Stomach smooth muscle (tissue), 2 donors: ENCODE results near the gene CEP170B.

Experiments used
- H3K27ac ChIP-seq: one replicate; pipeline ENCODE4 v1.7.0; 2013; ENCODE audit warnings: mild to moderate bottlenecking, low read length, inconsistent platforms
- H3K27me3 ChIP-seq, 2 donors: one replicate each; pipeline ENCODE4 v1.7.0; 2013; ENCODE audit warnings: low read length in 2 of 2; ENCODE audit not compliant: insufficient read depth in 2 of 2, control insufficient read depth in 1 of 2
- H3K36me3 ChIP-seq, 2 donors: one replicate each; pipeline ENCODE4 v1.7.0; 2013; ENCODE audit warnings: low read length in 2 of 2; ENCODE audit not compliant: control insufficient read depth in 2 of 2, insufficient read depth in 2 of 2
- H3K4me1 ChIP-seq: one replicate; pipeline ENCODE4 v1.7.0; 2013; ENCODE audit warnings: low read length; ENCODE audit not compliant: control insufficient read depth, insufficient read depth
- H3K4me3 ChIP-seq, 2 donors: one replicate each; pipeline ENCODE4 v1.7.0; 2013; ENCODE audit warnings: low read length in 2 of 2
- H3K9ac ChIP-seq, 2 donors: one replicate each; pipeline ENCODE4 v1.7.0; 2013; ENCODE audit warnings: low read length in 2 of 2, mild to moderate bottlenecking in 1 of 2
- H3K9me3 ChIP-seq, 2 donors: one replicate each; pipeline ENCODE4 v1.7.0; 2013; ENCODE audit warnings: low read length in 2 of 2; ENCODE audit not compliant: control insufficient read depth in 2 of 2
- donor health status: healthy.
- donor health status: Pancreatic carcinoma.

CEP170B gene

GRCh38 chr14:104894331-104895206 lies 29.5 kb downstream of the CEP170B start:
- Histone ChIP-seq H3K4me1 (peaks cover 21% of the 10 kb centered on the region), H3K36me3 (no peaks in the 10 kb centered on the region), H3K27me3 (no peaks in the 10 kb centered on the region), H3K9me3 (no peaks in the 10 kb centered on the region), H3K27ac (no peak overlapping the region), H3K9ac (no peak overlapping the region), H3K4me3 (no peak overlapping the region)

- Histone ChIP-seq H3K27me3 (no peaks in the 10 kb centered on the region), H3K4me1 (peaks cover 21% of the 10 kb centered on the region), H3K9me3 (no peaks in the 10 kb centered on the region), H3K36me3 (no peaks in the 10 kb centered on the region), H3K9ac (no peak overlapping the region), H3K4me3 (no peak overlapping the region), H3K27ac (no peak overlapping the region)
Observed at GRCh38 chr14:104895207-104895785, 30.2 kb downstream of the CEP170B start.

- H3K9ac ChIP-seq = no peak overlapping the region
Observed at GRCh38 chr14:104895786-104896661, 31.0 kb downstream of the CEP170B start.

GRCh38 chr14:104897330-104898194 lies 32.5 kb downstream of the CEP170B start:
- Histone ChIP-seq H3K4me1 (peaks cover 21% of the 10 kb centered on the region), H3K36me3 (no peaks in the 10 kb centered on the region), H3K27ac (no peak overlapping the region), H3K4me3 (no peak overlapping the region), H3K9me3 (no peaks in the 10 kb centered on the region), H3K27me3 (no peaks in the 10 kb centered on the region), H3K9ac (no peak overlapping the region)

More at GRCh38 chr14:104895786-104896661, 31.0 kb downstream of the CEP170B start:
- peaks cover 21% of the 10 kb centered on the region for H3K4me1 ChIP-seq
- no peak overlapping the region for H3K4me3 ChIP-seq
- H3K27ac ChIP-seq = no peak overlapping the region
- no peaks in the 10 kb centered on the region for H3K27me3 ChIP-seq
- no peaks in the 10 kb centered on the region for H3K9me3 ChIP-seq
- H3K36me3 ChIP-seq = no peaks in the 10 kb centered on the region

- no peaks in the 10 kb centered on the region for H3K36me3 ChIP-seq
Observed at GRCh38 chr14:104898195-104898558, 33.1 kb downstream of the CEP170B start.

GRCh38 chr14:104898870-104899510 lies 33.9 kb downstream of the CEP170B start:
- no peaks in the 10 kb centered on the region for H3K27me3 ChIP-seq
- H3K4me3 ChIP-seq = no peak overlapping the region
- H3K4me1 ChIP-seq = peaks cover 21% of the 10 kb centered on the region
- H3K9me3 ChIP-seq = no peaks in the 10 kb centered on the region
- H3K9ac ChIP-seq = no peak overlapping the region
- H3K27ac ChIP-seq = no peak overlapping the region
- H3K36me3 ChIP-seq = no peaks in the 10 kb centered on the region

More at GRCh38 chr14:104898195-104898558, 33.1 kb downstream of the CEP170B start:
- H3K27me3 ChIP-seq = no peaks in the 10 kb centered on the region
- H3K4me3 ChIP-seq = no peak overlapping the region
- peaks cover 21% of the 10 kb centered on the region for H3K4me1 ChIP-seq
- H3K27ac ChIP-seq = no peak overlapping the region
- no peaks in the 10 kb centered on the region for H3K9me3 ChIP-seq
- H3K9ac ChIP-seq = no peak overlapping the region

GRCh38 chr14:104899781-104900180 lies 34.7 kb downstream of the CEP170B start:
- H3K4me1 ChIP-seq = peaks cover 21% of the 10 kb centered on the region
- no peak overlapping the region for H3K4me3 ChIP-seq
- H3K27me3 ChIP-seq = no peaks in the 10 kb centered on the region

GRCh38 chr14:104900639-104901512 lies 35.8 kb downstream of the CEP170B start:
- H3K9me3 ChIP-seq = no peaks in the 10 kb centered on the region
- H3K4me1 ChIP-seq = peaks cover 10% of the 10 kb centered on the region
- H3K27me3 ChIP-seq = no peaks in the 10 kb centered on the region

More at GRCh38 chr14:104899781-104900180, 34.7 kb downstream of the CEP170B start:
- no peaks in the 10 kb centered on the region for H3K9me3 ChIP-seq
- H3K36me3 ChIP-seq = no peaks in the 10 kb centered on the region
- no peak overlapping the region for H3K27ac ChIP-seq
- no peak overlapping the region for H3K9ac ChIP-seq

GRCh38 chr14:104903990-104904389 lies 38.9 kb downstream of the CEP170B start:
- Histone ChIP-seq H3K4me3 (no peak overlapping the region), H3K27me3 (no peaks in the 10 kb centered on the region), H3K4me1 (no peaks in the 10 kb centered on the region), H3K9ac (no peak overlapping the region), H3K36me3 (no peaks in the 10 kb centered on the region), H3K9me3 (no peaks in the 10 kb centered on the region), H3K27ac (no peak overlapping the region)

More at GRCh38 chr14:104900639-104901512, 35.8 kb downstream of the CEP170B start:
- no peaks in the 10 kb centered on the region for H3K36me3 ChIP-seq
- H3K27ac ChIP-seq = no peak overlapping the region
- no peak overlapping the region for H3K4me3 ChIP-seq
- H3K9ac ChIP-seq = no peak overlapping the region
